Adipocyte (in vitro differentiated cells): ENCODE data around the gene EFCAB11.

Experiments
- DNase-seq: peaks from one replicate; pipeline ENCODE4 v3.0.0-alpha.2; 2015; ENCODE audit warnings: low read depth
- H3K27me3 ChIP-seq: replicated peaks from 2 replicates; pipeline ENCODE4 v1.7.0; 2013; ENCODE audit warnings: mild to moderate bottlenecking, low read length, moderate library complexity; ENCODE audit not compliant: control insufficient read depth, insufficient read depth
- H3K36me3 ChIP-seq: 2 replicates; pipeline ENCODE4 v1.7.0; 2013; ENCODE audit warnings: low read length, mild to moderate bottlenecking, moderate library complexity; ENCODE audit not compliant: control insufficient read depth, insufficient read depth, severe bottlenecking
- H3K4me1 ChIP-seq: 2 replicates; pipeline ENCODE4 v1.7.0; 2013; ENCODE audit warnings: mild to moderate bottlenecking, low read length, moderate library complexity; ENCODE audit not compliant: control insufficient read depth, insufficient read depth
- H3K4me3 ChIP-seq: 2 replicates; pipeline ENCODE4 v1.7.0; 2013; ENCODE audit warnings: mild to moderate bottlenecking, low read length, moderate library complexity
- H3K9ac ChIP-seq: 2 replicates; pipeline ENCODE4 v1.7.0; 2013; ENCODE audit warnings: mild to moderate bottlenecking, low read length, moderate library complexity
- H3K9me3 ChIP-seq: 2 replicates; pipeline ENCODE4 v1.7.0; 2013; ENCODE audit warnings: mild to moderate bottlenecking, low read length, moderate library complexity; ENCODE audit not compliant: control insufficient read depth

EFCAB11 gene

GRCh38 chr14:89983375-89983774 lies 28.8 kb upstream of the EFCAB11 start:
- H3K27me3 ChIP-seq, result no peaks in the 10 kb centered on the region
- H3K4me1 ChIP-seq, result no peaks in the 10 kb centered on the region
- no peak for DNase-seq
- no peaks in the 10 kb centered on the region for H3K9me3 ChIP-seq
- no peak overlapping the region for H3K4me3 ChIP-seq
- H3K36me3 ChIP-seq, result peaks cover 44% of the 10 kb centered on the region
- no peak overlapping the region for H3K9ac ChIP-seq

- DNase-seq, result no peak
- Histone ChIP-seq H3K9me3 (no peaks in the 10 kb centered on the region), H3K4me3 (no peak overlapping the region), H3K27me3 (no peaks in the 10 kb centered on the region), H3K36me3 (peaks cover 41% of the 10 kb centered on the region), H3K4me1 (peaks cover 5% of the 10 kb centered on the region), H3K9ac (no peak overlapping the region)
Observed at GRCh38 chr14:89978656-89979055, 24.1 kb upstream of the EFCAB11 start.

GRCh38 chr14:89977668-89978067 lies 23.1 kb upstream of the EFCAB11 start:
- H3K9ac ChIP-seq, result no peak overlapping the region
- H3K27me3 ChIP-seq, result no peaks in the 10 kb centered on the region
- peaks cover 37% of the 10 kb centered on the region for H3K36me3 ChIP-seq
- H3K4me1 ChIP-seq, result peaks cover 5% of the 10 kb centered on the region
- DNase-seq, result no peak
- no peak overlapping the region for H3K4me3 ChIP-seq
- H3K9me3 ChIP-seq, result no peaks in the 10 kb centered on the region

- H3K9me3 ChIP-seq, result no peaks in the 10 kb centered on the region
- H3K4me1 ChIP-seq, result peaks cover 5% of the 10 kb centered on the region
- peaks cover 46% of the 10 kb centered on the region for H3K36me3 ChIP-seq
- H3K27me3 ChIP-seq, result no peaks in the 10 kb centered on the region
- no peak overlapping the region for H3K9ac ChIP-seq
- H3K4me3 ChIP-seq, result no peak overlapping the region
- peak; percentile 84 for DNase-seq
Observed at GRCh38 chr14:89973234-89973823, 18.8 kb upstream of the EFCAB11 start.

- H3K4me3 ChIP-seq, result no peak overlapping the region
- H3K9me3 ChIP-seq, result no peaks in the 10 kb centered on the region
- H3K36me3 ChIP-seq, result peaks cover 45% of the 10 kb centered on the region
- H3K9ac ChIP-seq, result no peak overlapping the region
- DNase-seq, result no peak
- H3K4me1 ChIP-seq, result no peaks in the 10 kb centered on the region
- H3K27me3 ChIP-seq, result no peaks in the 10 kb centered on the region
Observed at GRCh38 chr14:89965839-89966238, 11.3 kb upstream of the EFCAB11 start.

GRCh38 chr14:89963288-89963978 lies 8.9 kb upstream of the EFCAB11 start:
- no peaks in the 10 kb centered on the region for H3K27me3 ChIP-seq
- H3K36me3 ChIP-seq, result peaks cover 36% of the 10 kb centered on the region
- no peak for DNase-seq
- H3K9ac ChIP-seq, result no peak overlapping the region
- no peaks in the 10 kb centered on the region for H3K9me3 ChIP-seq
- no peaks in the 10 kb centered on the region for H3K4me1 ChIP-seq
- H3K4me3 ChIP-seq, result no peak overlapping the region

- no peak for DNase-seq
- Histone ChIP-seq H3K27me3 (no peaks in the 10 kb centered on the region), H3K4me3 (no peak overlapping the region), H3K9me3 (no peaks in the 10 kb centered on the region), H3K4me1 (peaks cover 11% of the 10 kb centered on the region), H3K9ac (no peak overlapping the region), H3K36me3 (peaks cover 27% of the 10 kb centered on the region)
Observed at GRCh38 chr14:89960914-89961313, 6.4 kb upstream of the EFCAB11 start.

- H3K9me3 ChIP-seq, result no peaks in the 10 kb centered on the region
- no peak overlapping the region for H3K9ac ChIP-seq
- DNase-seq, result no peak
- peaks cover 27% of the 10 kb centered on the region for H3K36me3 ChIP-seq
- peaks cover 11% of the 10 kb centered on the region for H3K4me1 ChIP-seq
- H3K27me3 ChIP-seq, result no peaks in the 10 kb centered on the region
- H3K4me3 ChIP-seq, result no peak overlapping the region
Observed at GRCh38 chr14:89959853-89960445, 5.4 kb upstream of the EFCAB11 start.

GRCh38 chr14:89958966-89959365 lies 4.4 kb upstream of the EFCAB11 start:
- peaks cover 18% of the 10 kb centered on the region for H3K36me3 ChIP-seq
- no peak overlapping the region for H3K4me3 ChIP-seq
- no peaks in the 10 kb centered on the region for H3K9me3 ChIP-seq
- no peaks in the 10 kb centered on the region for H3K27me3 ChIP-seq
- H3K4me1 ChIP-seq, result peaks cover 12% of the 10 kb centered on the region
- H3K9ac ChIP-seq, result no peak overlapping the region
- no peak for DNase-seq

GRCh38 chr14:89957791-89958190 lies 3.3 kb upstream of the EFCAB11 start:
- Histone ChIP-seq H3K27me3 (no peaks in the 10 kb centered on the region), H3K4me1 (peaks cover 18% of the 10 kb centered on the region), H3K9me3 (no peaks in the 10 kb centered on the region), H3K36me3 (peaks cover 6% of the 10 kb centered on the region), H3K9ac (no peak overlapping the region), H3K4me3 (no peak overlapping the region)
- no peak for DNase-seq

- H3K9ac ChIP-seq, result no peak overlapping the region
- H3K9me3 ChIP-seq, result no peaks in the 10 kb centered on the region
- peaks cover 18% of the 10 kb centered on the region for H3K4me1 ChIP-seq
- no peak overlapping the region for H3K4me3 ChIP-seq
- DNase-seq, result no peak
- H3K36me3 ChIP-seq, result peaks cover 4% of the 10 kb centered on the region
- H3K27me3 ChIP-seq, result no peaks in the 10 kb centered on the region
Observed at GRCh38 chr14:89957376-89957775, 2.8 kb upstream of the EFCAB11 start.
